Adrenal gland (tissue), 5 donors: Measurements from ENCODE around the gene DOCK1.

ENCODE experiments used
- CTCF ChIP-seq, 6 experiments: fragments of 450-650 bp in 4 of 6; fragments of 200-600 bp in 2 of 6; sonication (generic) in 1 of 6; IDR thresholded peaks; 1 replicate in 5 of 6; 2 replicates in 1 of 6; pipeline versions ENCODE4 v1.5.1 to v1.8.0; 2016 to 2021; ENCODE audit warnings: antibody characterized with exemption in 6 of 6, mild to moderate bottlenecking in 2 of 6, moderate library complexity in 1 of 6
- POLR2A ChIP-seq, 2 donors: fragments of 450-650 bp; IDR thresholded peaks; one replicate each; pipeline ENCODE4 v1.6.1; 2017; ENCODE audit warnings: antibody characterized with exemption in 2 of 2, mild to moderate bottlenecking in 2 of 2, moderate library complexity in 1 of 2
- donor health status: DM: no; HTN: no; CAD: no.

GRCh38 chr10:127325506-127325905, 420.3 kb downstream of the DOCK1 start:
- TF ChIP-seq CTCF (IDR thresholded peaks at IDR 0.05) (no peak), POLR2A (IDR thresholded peaks at IDR 0.05) (no peak)
